GM12892 (cell line): ENCODE results near the gene B9D1. TPM values are rescaled to one million over a fixed set of nuclear protein-coding genes. Genes with fewer than 3 reads are reported as not detected.
A peak's percentile ranks its signal among the peaks of the same experiment; 100 is the strongest.

Source experiments
- DNase-seq: peaks from one replicate; pipeline ENCODE4 v3.0.0; 2011; ENCODE audit not compliant: insufficient read length
- FAIRE-seq: peaks from 2 replicates; lab custom pipeline; 2011; peaks lifted over from hg19 to GRCh38; lab: Jason Lieb, UNC
- POLR2A ChIP-seq: IDR thresholded peaks from 2 replicates; pipeline ENCODE4 v1.6.1; 2011; ENCODE audit warnings: low read depth, low read length, control low read depth
- POLR2AphosphoS5 ChIP-seq: IDR thresholded peaks from 2 replicates; pipeline ENCODE4 v1.6.1; 2011; ENCODE audit warnings: low read depth, low read length, control low read depth
- TAF1 ChIP-seq: IDR thresholded peaks from 2 replicates; pipeline ENCODE4 v1.6.1; 2011; ENCODE audit warnings: low read depth, mild to moderate bottlenecking, control low read depth, low read length, borderline replicate concordance
- polyA plus RNA-seq: library from polyadenylated mRNA; unstranded; fragments of >200 nt; gene quantifications from one replicate; pipeline ENCODE4 v1.2.1, GENCODE V29; 2012; ENCODE audit warnings: missing spikeins, inconsistent platforms; ENCODE audit not compliant: missing spikeins

Gene B9D1
- polyA plus RNA-seq, result 10.8 TPM

DNA sequence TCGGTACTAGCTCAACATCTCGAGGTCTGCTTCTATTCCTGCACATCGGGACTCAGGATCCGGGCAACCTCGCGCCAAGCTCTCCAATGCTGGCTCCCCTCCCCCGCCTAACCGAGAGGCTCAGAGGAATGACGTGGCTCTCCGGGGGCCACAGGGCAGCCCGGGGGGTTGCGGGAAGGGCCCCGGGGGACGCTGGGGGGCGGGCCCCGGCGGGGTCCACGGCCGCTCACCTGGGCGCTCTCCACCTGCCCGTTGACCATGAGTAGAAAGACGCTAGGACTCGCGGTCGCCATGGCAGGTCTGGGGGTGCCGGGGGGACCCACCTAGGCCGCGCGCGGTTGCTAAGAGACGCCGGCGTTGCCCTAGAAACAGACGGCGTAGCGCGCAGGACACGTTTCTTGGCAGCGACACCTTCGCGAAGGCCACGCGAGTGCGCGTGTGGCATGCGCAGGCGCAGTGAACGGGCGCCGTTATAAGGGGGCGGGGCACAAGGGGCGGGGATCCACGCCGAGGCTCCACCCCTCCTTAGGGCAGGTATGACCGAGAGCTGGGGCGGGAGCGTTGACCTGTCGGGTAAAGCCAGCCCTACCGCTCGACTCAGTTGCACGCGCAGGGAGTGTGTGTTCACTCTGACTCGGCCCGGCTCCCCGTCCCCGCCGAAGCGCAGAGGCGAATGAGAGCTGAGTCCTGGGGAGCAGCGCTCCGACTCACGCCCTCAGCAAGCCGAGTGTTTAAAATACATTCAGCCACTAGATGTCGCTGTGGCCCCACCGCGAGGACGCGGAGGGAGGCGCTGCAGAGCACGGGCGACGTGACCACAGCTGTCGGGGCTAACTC, at the start of gene B9D1:
TSS of gene B9D1 (minus strand) at position 447 of the 837 bp plus-strand sequence. CDS start at position 293, 154 bp downstream.
- DNase-seq, result peak; percentile 97
- peak; percentile 100 for FAIRE-seq
- TF ChIP-seq TAF1, result no peak
- TF ChIP-seq POLR2A, result no peak
- TF ChIP-seq POLR2AphosphoS5, result no peak

GRCh38 chr17:19411631-19412030, 49.1 kb upstream of the B9D1 start:
- FAIRE-seq (no peak), DNase-seq (no peak)
- TF ChIP-seq POLR2AphosphoS5 (no peak), TAF1 (no peak), POLR2A (no peak)

- DNase-seq (no peak), FAIRE-seq (no peak)
- TF ChIP-seq TAF1 (no peak), POLR2A (no peak), POLR2AphosphoS5 (no peak)
Measured at GRCh38 chr17:19410875-19411620, 48.5 kb upstream of the B9D1 start, which contains the start of gene RNF112. TSS of gene RNF112 (plus strand) at chr17:19411232. CDS start at chr17:19411409, 177 bp downstream.

- FAIRE-seq, result no peak
- TF ChIP-seq POLR2A (no peak), POLR2AphosphoS5 (no peak), TAF1 (no peak)
Measured at GRCh38 chr17:19410091-19410490, 47.6 kb upstream of the B9D1 start.

DNA sequence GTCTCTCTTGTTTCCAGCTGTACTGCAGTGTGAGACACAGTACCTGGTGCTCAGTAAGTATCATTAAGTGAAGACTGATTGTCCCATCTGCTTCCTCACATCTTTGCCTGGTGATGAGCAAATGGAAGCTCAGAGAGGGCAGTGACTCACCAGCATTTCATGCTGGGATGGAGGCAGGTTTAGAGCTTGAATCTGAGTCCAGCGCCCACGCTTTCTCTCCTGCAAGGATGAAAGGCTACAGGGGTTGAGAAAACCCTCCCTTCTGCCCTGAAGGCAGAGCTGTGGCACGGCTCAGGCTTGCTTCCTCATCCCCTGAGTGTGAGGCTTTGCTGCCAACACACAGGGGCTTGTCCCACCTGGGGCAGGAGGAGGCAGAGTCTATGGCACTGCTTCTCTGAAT, 47.0 kb upstream of the B9D1 start:
- no peak for FAIRE-seq

More at GRCh38 chr17:19410091-19410490, 47.6 kb upstream of the B9D1 start:
- no peak for DNase-seq

GRCh38 chr17:19409066-19409465, 46.5 kb upstream of the B9D1 start:
- FAIRE-seq (no peak), DNase-seq (no peak)
- TF ChIP-seq POLR2AphosphoS5, result no peak
- TF ChIP-seq TAF1, result no peak
- TF ChIP-seq POLR2A, result no peak

More for the DNA sequence above, 47.0 kb upstream of the B9D1 start:
- no peak for TF ChIP-seq TAF1
- TF ChIP-seq POLR2AphosphoS5, result no peak
- no peak for DNase-seq

GRCh38 chr17:19408346-19408710, 45.8 kb upstream of the B9D1 start:
- TF ChIP-seq POLR2A (no peak), POLR2AphosphoS5 (no peak), TAF1 (no peak)
- DNase-seq, result no peak
- FAIRE-seq, result no peak

- TF ChIP-seq POLR2A (no peak), POLR2AphosphoS5 (no peak), TAF1 (no peak)
- DNase-seq (no peak), FAIRE-seq (no peak)
Measured at GRCh38 chr17:19407601-19408345, 45.2 kb upstream of the B9D1 start.

DNA sequence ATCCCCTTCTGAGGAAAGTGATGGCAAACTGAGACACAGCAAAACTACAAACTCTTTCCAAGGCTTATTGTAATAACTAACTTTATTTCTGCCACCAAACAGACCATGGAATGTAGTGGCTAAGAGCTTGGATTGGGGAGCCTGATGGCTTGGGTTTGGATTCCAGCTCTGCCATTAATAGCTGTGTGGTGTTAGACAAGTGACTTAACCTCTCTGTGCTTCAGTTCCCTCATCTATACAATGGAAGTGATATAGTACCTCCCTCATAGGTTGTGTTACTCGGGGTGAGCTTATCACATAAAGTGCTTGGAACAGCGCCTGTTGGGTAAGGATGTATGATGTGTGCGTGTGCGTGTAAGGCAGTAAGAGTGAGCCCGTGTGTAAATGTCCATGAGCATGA, 42.6 kb upstream of the B9D1 start:
- TF ChIP-seq POLR2A, result no peak
- TF ChIP-seq POLR2AphosphoS5, result no peak
- no peak for TF ChIP-seq TAF1
- no peak for FAIRE-seq
- DNase-seq, result no peak

GRCh38 chr17:19404264-19404663, 41.7 kb upstream of the B9D1 start:
- TF ChIP-seq POLR2A, result no peak
- DNase-seq (no peak), FAIRE-seq (no peak)

DNA sequence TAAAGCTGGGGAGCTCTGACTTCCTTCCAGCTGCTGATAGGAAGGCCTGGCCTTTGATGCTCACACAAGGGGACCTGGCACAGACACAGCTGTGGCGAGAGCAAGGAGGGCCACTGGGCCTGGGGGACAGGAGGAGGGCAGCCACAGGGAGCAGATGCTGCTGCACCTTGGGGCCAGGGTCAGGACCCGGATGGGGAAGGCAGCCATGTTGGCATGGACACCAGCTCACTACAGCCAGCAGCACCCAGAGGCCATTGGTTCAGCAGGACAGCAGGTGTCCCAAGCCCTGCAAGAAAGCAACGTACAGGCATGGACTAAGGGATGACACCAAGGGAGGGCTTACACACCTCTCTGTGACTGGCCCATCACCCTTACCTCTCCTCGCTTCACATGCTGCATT, 40.5 kb upstream of the B9D1 start:
- no peak for FAIRE-seq

More for the DNA sequence above, 40.5 kb upstream of the B9D1 start:
- no peak for TF ChIP-seq POLR2AphosphoS5
- TF ChIP-seq POLR2A, result no peak
- no peak for TF ChIP-seq TAF1
- DNase-seq, result no peak
